Astrocyte of the cerebellum (primary cell): ENCODE results near the gene FOSL1.

Experiments used
- DNase-seq: peaks from one replicate; pipeline ENCODE4 v3.0.0-alpha.2; 2011; ENCODE audit warnings: low read depth
- H3K4me3 ChIP-seq: 2 replicates; pipeline ENCODE4 v1.5.1; 2011; ENCODE audit warnings: mild to moderate bottlenecking, low read depth, low read length, moderate library complexity
- in situ Hi-C: cut with HindIII; loops from 2 replicates; pipeline ENCODE4 v1.10.0; 2017; ENCODE audit warnings: low sequenced_read_pairs
- TF ChIP-seq, protein P1 (sequence below): IDR thresholded peaks from 2 replicates; pipeline ENCODE4 v1.5.1; 2012; ENCODE audit warnings: low read length, low read depth, moderate library complexity, mild to moderate bottlenecking; ENCODE audit errors: missing control alignments

Gene FOSL1

DNA sequence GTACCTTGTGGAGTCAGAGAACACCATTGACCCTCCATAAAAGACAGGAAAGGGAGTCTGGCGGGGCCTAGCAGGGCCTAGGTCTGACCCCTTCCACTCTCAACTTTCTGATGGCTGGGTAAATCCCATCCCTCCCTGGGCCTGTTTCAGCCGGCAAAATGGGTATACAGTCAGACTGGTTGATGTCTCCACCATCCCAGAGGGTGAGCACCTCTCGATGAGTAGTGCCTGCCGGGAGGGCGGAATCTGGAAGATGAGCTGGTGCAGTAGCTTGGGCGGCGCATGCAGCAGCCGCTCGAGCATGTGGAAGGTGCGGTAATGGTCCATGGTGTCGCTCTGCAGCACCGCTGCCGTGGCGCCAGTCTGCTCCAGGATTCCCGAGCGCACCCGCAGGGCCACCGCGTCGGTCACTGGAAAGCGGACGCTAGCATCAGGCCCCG, 12.4 kb downstream of the FOSL1 start:
- in situ Hi-C loops: no loop called here
- H3K4me3 ChIP-seq: peak overlapping the region; percentile 81
- TF ChIP-seq, protein P1, sequence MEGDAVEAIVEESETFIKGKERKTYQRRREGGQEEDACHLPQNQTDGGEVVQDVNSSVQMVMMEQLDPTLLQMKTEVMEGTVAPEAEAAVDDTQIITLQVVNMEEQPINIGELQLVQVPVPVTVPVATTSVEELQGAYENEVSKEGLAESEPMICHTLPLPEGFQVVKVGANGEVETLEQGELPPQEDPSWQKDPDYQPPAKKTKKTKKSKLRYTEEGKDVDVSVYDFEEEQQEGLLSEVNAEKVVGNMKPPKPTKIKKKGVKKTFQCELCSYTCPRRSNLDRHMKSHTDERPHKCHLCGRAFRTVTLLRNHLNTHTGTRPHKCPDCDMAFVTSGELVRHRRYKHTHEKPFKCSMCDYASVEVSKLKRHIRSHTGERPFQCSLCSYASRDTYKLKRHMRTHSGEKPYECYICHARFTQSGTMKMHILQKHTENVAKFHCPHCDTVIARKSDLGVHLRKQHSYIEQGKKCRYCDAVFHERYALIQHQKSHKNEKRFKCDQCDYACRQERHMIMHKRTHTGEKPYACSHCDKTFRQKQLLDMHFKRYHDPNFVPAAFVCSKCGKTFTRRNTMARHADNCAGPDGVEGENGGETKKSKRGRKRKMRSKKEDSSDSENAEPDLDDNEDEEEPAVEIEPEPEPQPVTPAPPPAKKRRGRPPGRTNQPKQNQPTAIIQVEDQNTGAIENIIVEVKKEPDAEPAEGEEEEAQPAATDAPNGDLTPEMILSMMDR: no peak
- no peak for DNase-seq

DNA sequence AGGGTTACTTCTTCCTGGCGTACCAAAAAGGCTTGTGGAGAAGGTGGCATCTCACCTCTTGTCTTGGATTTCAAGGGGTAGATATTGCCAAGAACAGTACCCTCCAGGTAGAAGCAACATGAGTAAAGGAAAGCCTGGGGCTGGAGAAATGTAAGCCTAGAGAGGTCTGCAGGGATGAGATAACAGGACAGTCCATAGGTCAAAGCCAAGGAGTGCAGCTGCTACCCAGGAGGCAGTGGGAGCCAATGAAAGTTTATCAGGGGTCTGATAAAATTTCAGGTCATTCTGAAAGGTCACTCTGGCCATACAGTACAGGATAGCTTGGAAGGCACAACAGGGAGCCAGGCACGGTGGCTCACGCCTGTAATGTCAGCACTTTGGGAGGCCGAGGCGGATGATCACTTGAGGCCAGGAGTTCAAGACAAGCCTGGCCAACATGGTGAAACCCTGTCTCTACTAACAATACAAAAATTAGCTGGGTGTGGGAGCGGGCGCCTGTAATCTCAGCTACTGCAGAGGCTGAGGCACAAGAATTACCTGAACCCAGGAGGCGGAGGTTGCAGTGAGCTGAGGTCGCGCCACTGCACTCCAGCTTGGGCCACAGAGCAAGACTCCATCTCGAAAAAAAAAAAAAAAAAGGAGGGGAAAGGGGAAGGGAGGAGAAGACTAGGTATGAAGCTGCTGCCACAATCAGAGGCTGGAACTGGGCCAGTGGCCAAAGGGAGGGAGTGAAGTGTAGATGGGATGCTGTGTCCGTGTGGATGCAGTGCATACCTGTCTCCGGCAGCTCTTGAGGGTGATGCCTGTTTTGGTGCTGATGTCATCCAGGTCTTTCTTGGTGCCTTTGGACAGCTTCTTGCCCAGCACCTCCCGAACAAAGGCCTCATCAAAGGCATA, 13.1 kb downstream of the FOSL1 start:
- in situ Hi-C loops: no loop called here
- TF ChIP-seq, protein P1: no peak
- no peak for DNase-seq
- H3K4me3 ChIP-seq: peak overlapping the region; percentile 81

DNA sequence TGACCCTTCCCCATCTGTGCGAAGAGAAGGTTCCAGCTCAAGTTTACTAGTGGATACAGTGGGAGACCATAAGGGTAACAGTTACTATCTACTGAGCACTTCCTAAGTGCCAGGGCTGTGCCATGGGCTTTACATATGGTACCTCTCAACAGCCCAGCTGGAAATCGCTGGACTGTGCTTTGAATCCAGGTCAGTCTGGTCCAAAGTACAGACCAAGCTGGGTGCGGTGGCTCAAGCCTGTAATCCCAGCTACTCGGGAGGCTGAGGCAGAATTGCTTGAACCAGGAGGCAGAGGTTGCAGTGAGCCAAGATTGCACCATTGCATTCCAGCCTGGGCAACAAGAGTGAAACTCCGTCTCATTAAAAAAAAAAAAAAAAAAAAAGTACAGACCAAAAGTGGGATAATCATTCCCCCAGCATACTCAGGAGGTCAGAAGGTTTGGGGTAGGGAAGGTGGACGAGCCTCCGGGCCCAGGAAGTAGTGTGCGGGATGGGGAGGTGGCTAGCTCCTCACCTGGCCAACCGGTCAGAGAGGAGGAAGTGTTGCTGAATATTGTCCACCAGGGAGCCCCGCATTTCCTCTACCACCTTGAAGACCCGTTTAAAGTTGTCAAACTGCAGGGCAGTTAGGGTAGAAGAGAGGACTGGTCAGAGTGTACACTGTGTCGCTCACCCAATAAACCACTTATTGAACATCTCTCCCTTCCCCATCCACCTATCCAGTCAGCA, 14.2 kb downstream of the FOSL1 start:
- H3K4me3 ChIP-seq: no peak overlapping the region
- TF ChIP-seq, protein P1: no peak
- DNase-seq: no peak
- in situ Hi-C loops: no loop called here

DNA sequence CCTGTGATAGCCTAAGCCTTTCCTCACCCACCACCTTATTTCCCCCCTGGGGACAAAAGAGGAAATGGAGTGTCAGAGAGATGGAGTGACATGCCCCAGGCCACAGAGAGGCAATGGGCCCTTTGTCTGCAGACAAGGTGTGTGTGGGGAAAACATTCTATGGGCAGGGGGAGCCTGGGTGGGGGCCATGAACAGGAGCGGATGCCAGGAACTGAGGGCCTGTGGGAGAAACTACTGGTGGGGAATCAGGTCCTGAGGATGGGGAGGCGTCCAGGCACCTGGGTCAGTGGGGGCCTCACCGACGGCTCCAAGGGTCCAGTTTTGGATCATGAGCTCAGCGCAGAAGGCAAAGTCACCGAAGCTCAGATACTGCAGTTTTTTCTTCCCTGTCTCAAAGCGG, 15.0 kb downstream of the FOSL1 start:
- in situ Hi-C loops: no loop called here
- DNase-seq: no peak
- H3K4me3 ChIP-seq: no peak overlapping the region
- TF ChIP-seq, protein P1: no peak

DNA sequence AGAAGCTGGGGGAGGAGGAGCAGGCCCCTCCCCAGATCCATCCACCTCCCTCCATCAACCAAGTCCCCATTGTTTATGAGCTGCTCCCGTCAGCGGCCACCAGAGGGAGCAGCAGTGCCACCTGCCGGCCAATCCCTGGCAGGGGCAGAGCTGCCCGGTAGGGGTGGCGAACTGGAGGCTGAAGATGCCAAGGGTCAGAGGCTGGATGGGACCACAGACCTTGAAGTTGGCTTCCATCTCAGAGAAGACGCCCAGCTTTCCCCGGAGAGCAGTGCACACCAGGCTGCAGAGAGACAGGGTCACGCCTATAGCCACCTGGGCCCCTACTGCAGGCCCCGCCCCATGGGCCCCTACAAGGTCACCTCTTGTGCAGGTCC, 15.5 kb downstream of the FOSL1 start:
- no peak overlapping the region for H3K4me3 ChIP-seq
- in situ Hi-C loops: no loop called here
- TF ChIP-seq, protein P1: peak; percentile 99
- no peak for DNase-seq

DNA sequence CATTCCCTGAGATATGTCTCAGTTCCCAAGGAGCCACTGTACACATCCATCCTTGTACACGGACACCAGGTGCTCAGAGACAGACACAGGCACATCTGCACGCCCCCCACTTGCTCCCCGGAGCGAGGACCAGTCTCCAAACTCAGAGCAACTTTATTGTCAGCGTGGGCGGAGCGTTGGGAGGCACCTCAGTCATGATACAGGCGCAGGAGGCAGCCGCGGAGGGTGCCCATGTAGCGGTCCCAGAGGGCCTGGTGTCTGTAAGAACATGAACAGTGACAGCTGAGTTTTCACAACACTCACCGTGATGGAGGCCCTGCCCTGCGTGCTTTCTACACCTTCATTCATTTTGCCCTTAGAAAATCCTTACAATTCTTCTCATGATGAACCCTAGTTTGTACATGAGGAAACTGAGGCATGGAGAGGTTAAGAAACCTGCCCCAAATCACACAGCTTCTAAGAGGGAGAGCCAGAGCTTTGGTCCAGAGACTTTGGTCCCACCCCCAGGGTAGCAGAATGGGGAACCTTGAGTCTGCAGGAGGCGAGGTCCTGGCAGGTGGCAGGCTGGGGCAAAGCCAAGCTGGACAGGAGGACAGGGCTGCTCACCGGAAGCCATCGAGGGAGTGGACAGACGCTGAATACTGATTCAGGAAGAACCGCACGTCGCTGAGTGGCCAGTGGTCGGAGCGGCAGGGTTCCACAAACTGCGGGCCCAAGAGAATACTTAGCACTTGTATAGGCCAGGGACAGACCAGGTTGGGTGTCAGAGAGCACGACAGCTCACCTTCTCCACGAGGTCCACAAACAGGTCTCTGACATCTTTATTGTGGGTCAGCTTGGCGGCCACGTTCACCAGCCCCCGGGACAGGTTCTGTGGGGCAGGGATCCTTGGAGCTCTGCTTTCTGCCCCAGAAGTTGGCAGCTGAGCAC, 16.1 kb downstream of the FOSL1 start:
- in situ Hi-C loops: no loop called here
- no peak overlapping the region for H3K4me3 ChIP-seq
- TF ChIP-seq, protein P1: no peak
- no peak for DNase-seq
